Type B pancreatic cell (in vitro differentiated cells): ENCODE measurements around the gene RNF225. TPM values are rescaled to one million over a fixed set of nuclear protein-coding genes. Genes with fewer than 3 reads are reported as not detected.
A peak's percentile ranks its signal among the peaks of the same experiment; 100 is the strongest.

Experiments used
- DNase-seq: peaks from one replicate; pipeline ENCODE4 v3.0.0; 2021; ENCODE audit warnings: mixed read lengths; ENCODE audit not compliant: unreplicated experiment; ENCODE audit errors: extremely low spot score
- H3K27ac Mint-ChIP-seq: 2 replicates; pipeline ENCODE4 v1.8.0; 2021; ENCODE audit warnings: mild to moderate bottlenecking, mixed read lengths
- H3K27me3 Mint-ChIP-seq: 2 replicates; pipeline ENCODE4 v1.8.0; 2021; ENCODE audit warnings: mixed read lengths
- H3K36me3 Mint-ChIP-seq: 2 replicates; pipeline ENCODE4 v1.8.0; 2021; ENCODE audit warnings: mixed read lengths
- H3K4me1 Mint-ChIP-seq: one replicate; pipeline ENCODE4 v1.8.0; 2021; ENCODE audit warnings: mixed read lengths; ENCODE audit not compliant: unreplicated experiment
- H3K4me3 Mint-ChIP-seq: 2 replicates; pipeline ENCODE4 v1.8.0; 2021; ENCODE audit warnings: mild to moderate bottlenecking, mixed read lengths
- H3K9me3 Mint-ChIP-seq: 2 replicates; pipeline ENCODE4 v1.8.0; 2021; ENCODE audit warnings: mixed read lengths
- CTCF ChIP-seq: fragments of 200-600 bp; sonication (generic); conservative IDR thresholded peaks from 2 replicates; pipeline ENCODE4 v1.5.0; 2021; ENCODE audit warnings: antibody characterized with exemption, mild to moderate bottlenecking
- total RNA-seq: library from RNA; stranded (reverse); gene quantifications from 2 replicates; pipeline ENCODE4 v1.2.1, GENCODE V29; 2021; ENCODE audit warnings: low replicate concordance

The RNF225 gene
- total RNA-seq, 1 donor from 2014 or later, result 1.0 TPM

DNA sequence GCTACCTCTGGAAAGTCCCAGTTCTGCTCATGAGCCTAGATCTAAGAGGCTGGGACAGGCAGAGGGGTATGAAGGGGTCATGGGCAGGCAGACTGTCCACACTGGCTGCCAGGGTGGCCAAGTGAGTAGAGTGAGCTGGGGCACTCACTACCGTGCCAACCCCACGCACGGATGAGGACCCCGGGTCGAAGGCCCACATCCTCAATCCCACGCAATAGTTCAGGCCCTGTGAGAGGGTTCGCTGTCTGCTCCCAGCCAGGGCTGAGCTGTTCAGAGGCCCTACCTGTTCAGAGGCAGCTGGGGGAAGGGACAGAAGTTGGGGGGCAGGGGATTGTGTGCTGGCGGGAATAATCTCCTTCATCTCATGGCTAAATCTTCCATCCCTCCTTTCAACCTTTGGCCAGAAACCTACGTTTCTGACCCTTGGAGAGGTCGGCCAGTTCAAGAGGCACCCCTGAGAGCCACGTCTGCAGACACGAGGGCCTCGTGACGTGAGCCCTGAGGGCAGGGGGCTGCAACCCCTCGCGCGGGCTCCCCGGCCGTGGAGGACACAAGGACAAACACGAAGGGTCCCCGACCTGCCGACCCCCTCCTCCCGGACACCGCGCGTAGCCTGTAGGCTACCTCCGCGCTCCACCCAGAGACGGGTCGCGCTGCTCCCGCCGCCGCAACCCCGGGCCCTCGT lies 9.4 kb upstream of the RNF225 start:
- no peak for DNase-seq
- Mint-ChIP-seq H3K27ac (peak overlapping the region; percentile 99), H3K9me3 (no peaks in the 10 kb centered on the region), H3K4me3 (peak overlapping the region; percentile 98), H3K27me3 (no peaks in the 10 kb centered on the region), H3K36me3 (peaks cover 12% of the 10 kb centered on the region), H3K4me1 (peaks cover 11% of the 10 kb centered on the region)
- no peak for TF ChIP-seq CTCF

DNA sequence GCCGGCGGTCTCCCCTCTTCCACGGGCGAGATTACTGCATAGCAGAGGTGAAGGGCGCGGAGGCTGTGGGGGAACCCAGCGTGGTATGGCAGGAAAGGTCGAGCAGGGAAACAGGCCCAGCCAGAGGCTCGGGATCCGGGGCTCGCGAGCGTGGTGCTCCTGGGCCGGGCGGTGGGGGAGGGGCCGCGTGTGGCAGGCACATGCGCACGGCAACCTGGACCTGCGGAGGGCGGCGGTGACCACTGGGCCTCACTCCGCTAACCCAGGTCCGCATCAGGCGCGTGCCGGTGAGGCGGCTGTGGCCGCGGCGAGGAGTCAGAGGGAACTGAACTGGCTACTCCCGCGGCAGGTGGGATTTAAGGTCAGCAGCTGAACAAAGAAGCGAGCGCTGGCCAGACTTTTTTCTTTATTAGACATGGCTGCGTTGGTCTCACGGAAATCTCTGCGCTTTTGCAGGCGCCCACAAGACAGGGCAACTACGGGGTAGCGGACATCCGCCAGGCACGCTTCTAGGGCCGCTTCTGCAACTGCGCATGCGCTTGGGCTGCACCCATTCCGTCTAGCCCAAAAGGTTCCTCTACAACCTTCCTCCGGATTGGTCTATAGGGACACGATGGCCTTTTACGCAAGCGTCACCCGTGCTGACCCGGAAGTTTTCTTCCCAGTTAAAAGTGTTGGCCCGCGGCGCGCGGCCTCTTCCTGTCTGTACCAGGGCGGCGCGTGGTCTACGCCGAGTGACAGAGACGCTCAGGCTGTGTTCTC lies 8.7 kb upstream of the RNF225 start, which contains the start of gene RPS5:
Gene RPS5 (plus strand): TSS at position 694 of the 762 bp plus-strand sequence. CDS start 869 bp downstream, outside the sequence.
- Mint-ChIP-seq H3K36me3 (peaks cover 12% of the 10 kb centered on the region), H3K27me3 (no peaks in the 10 kb centered on the region), H3K4me1 (peaks cover 11% of the 10 kb centered on the region), H3K4me3 (peak within 1 kb of the TSS; percentile 98), H3K9me3 (no peaks in the 10 kb centered on the region), H3K27ac (peak within 1 kb of the TSS; percentile 99)
- TF ChIP-seq CTCF, result no peak
- DNase-seq, result peak; percentile 95

GRCh38 chr19:58387338-58388174 lies 7.9 kb upstream of the RNF225 start:
- H3K27ac Mint-ChIP-seq, result peak overlapping the region; percentile 99
- H3K36me3 Mint-ChIP-seq, result peaks cover 12% of the 10 kb centered on the region
- H3K9me3 Mint-ChIP-seq, result no peaks in the 10 kb centered on the region
- peak overlapping the region; percentile 98 for H3K4me3 Mint-ChIP-seq
- TF ChIP-seq CTCF, result no peak
- no peaks in the 10 kb centered on the region for H3K27me3 Mint-ChIP-seq
- peaks cover 11% of the 10 kb centered on the region for H3K4me1 Mint-ChIP-seq
- no peak for DNase-seq

DNA sequence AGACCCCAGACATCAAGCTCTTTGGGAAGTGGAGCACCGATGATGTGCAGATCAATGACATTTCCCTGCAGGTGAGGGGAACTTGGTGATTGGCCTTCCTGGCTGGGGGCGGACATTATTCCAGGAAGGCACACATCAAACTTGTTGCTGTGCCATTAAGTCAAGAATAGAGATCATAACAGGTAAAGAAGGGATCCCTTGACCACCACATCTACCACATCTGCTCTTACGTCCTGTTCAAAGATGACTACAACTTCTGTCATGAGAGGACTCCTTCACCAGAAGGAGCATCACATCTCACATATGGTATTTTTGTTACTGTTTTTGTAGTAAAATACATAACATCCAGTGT lies 7.3 kb upstream of the RNF225 start:
- peak overlapping the region; percentile 98 for H3K4me3 Mint-ChIP-seq

More for the DNA sequence above, 7.3 kb upstream of the RNF225 start:
- H3K36me3 Mint-ChIP-seq, result peaks cover 16% of the 10 kb centered on the region
- no peaks in the 10 kb centered on the region for H3K27me3 Mint-ChIP-seq
- no peak for TF ChIP-seq CTCF
- H3K4me1 Mint-ChIP-seq, result peaks cover 11% of the 10 kb centered on the region
- peak overlapping the region; percentile 99 for H3K27ac Mint-ChIP-seq
- no peak for DNase-seq
- H3K9me3 Mint-ChIP-seq, result no peaks in the 10 kb centered on the region
